Activated naive CD8-positive, alpha-beta T cell treated with anti-CD3 and anti-CD28 coated beads, Interleukin-2, amount 50 U/mL, for 24 hours (primary cell): ENCODE data around the gene NKX2-8.

ENCODE experiments used
- ATAC-seq: fragments of 150-1000 bp; cut with Tn5 transposase; one replicate; pipeline ENCODE4 v1.10.0; 2021
- DNase-seq: peaks from one replicate; pipeline ENCODE4 v3.0.0; 2021
- H3K27ac Mint-ChIP-seq: one replicate; pipeline ENCODE4 v1.8.0; 2021; ENCODE audit warnings: mild to moderate bottlenecking, mixed read lengths
- H3K27me3 Mint-ChIP-seq: one replicate; pipeline ENCODE4 v1.8.0; 2021; ENCODE audit warnings: mixed read lengths
- H3K36me3 Mint-ChIP-seq: one replicate; pipeline ENCODE4 v1.8.0; 2021; ENCODE audit warnings: low read depth, mixed read lengths
- H3K4me1 Mint-ChIP-seq: one replicate; pipeline ENCODE4 v1.8.0; 2021; ENCODE audit warnings: mixed read lengths
- H3K4me3 Mint-ChIP-seq: one replicate; pipeline ENCODE4 v1.8.0; 2021; ENCODE audit warnings: mild to moderate bottlenecking, moderate library complexity, mixed read lengths
- H3K9me3 Mint-ChIP-seq: one replicate; pipeline ENCODE4 v1.8.0; 2021; ENCODE audit warnings: mixed read lengths

NKX2-8 gene

DNA sequence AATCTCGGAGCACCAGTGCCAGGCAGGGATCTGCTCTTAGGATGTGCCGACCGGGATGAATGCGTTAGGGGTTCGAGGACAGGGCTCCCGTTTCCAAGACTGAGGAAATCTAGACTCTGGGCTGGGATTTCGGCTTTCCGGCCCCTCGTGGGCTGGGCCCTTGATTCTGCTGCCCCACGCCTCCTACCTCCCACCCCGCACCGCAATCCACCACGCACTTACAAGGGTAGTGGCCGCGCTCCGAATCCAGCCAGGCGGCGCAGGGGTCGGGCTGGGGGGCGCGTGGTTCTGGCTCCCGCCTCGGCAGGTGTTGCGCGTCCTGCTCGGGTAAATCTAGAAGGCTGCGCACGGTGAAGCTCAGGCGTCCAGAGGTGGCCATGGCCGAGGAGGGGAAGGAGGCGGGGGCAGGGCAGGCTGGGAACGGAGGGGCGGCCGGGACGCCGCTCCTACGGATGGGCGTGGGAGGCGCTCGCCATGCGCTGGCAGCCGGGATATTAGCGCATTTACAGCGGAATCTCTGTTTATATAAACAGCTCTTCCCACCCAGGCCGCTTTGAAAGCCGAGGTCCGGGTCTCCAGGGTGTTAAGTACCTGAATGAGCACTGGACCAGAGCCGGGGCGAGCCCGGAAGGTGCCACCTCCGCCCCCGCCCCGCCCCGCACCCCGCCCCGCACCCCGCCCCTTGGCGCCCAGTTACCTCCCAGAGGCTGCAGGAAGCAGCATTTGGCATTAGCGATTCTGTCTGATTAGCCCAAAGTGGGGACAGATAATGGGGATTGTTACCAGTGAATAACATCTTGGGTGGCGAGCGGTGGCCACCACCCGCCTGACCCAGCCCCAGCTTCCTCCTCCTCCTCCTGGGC lies at the start of gene NKX2-8:
NKX2-8 (minus strand) TSS at position 604 of the 863 bp plus-strand sequence; CDS start at position 379, 225 bp downstream.
- no peak for ATAC-seq
- DNase-seq: no peak
- H3K27ac Mint-ChIP-seq: no peak within 1 kb of the TSS
- H3K4me1 Mint-ChIP-seq: no peaks in the 10 kb centered on the region
- H3K36me3 Mint-ChIP-seq: no peaks in the 10 kb centered on the region
- H3K27me3 Mint-ChIP-seq: peaks cover 78% of the 10 kb centered on the region
- H3K9me3 Mint-ChIP-seq: no peaks in the 10 kb centered on the region
- no peak within 1 kb of the TSS for H3K4me3 Mint-ChIP-seq

DNA sequence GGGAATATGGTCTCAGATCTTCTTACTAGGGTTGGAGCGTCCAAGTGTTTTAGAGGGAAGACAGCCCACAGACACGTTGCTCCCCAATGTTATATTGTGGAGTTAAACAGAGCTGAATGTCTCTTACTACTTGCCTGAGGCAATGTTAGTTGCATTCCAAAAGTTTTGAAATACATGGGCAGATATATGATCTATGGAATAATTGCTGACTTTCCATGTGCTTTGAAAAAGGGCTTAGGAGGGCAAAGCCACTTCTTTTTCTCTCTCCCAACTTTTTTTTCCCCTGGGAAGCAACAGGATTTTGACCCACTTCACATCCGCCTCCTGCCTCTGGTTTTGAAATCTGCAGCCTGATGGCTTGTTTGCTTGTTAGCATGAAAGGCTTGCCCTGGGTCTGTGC lies 45.6 kb upstream of the NKX2-8 start:
- H3K36me3 Mint-ChIP-seq: no peaks in the 10 kb centered on the region
- peaks cover 7% of the 10 kb centered on the region for H3K27me3 Mint-ChIP-seq
- ATAC-seq (no peak), DNase-seq (no peak)
- H3K9me3 Mint-ChIP-seq: no peaks in the 10 kb centered on the region
- no peak overlapping the region for H3K4me3 Mint-ChIP-seq
- H3K27ac Mint-ChIP-seq: no peak overlapping the region
- H3K4me1 Mint-ChIP-seq: no peaks in the 10 kb centered on the region

DNA sequence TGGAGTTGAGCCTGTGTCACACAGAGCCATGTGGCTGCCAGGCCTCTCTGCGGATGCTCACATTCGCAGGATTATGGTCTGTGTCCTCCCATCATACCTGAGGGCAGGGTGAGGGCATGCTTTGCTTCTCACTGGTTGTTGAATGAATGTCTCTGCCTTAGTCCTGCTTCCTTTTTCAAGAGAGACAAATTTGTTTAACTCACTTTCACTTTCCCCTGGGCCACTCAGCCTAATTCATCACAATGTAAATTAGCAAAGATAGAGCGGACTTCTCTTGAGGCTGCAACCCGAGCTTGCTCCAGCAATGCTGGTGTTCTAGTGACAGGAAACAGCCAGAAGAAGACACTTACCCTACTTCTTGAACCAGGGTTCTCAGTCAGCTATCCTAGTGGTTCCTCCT lies 43.7 kb upstream of the NKX2-8 start:
- no peak overlapping the region for H3K4me3 Mint-ChIP-seq
- H3K4me1 Mint-ChIP-seq: no peaks in the 10 kb centered on the region
- H3K9me3 Mint-ChIP-seq: no peaks in the 10 kb centered on the region
- no peak overlapping the region for H3K27ac Mint-ChIP-seq
- peaks cover 7% of the 10 kb centered on the region for H3K27me3 Mint-ChIP-seq
- no peaks in the 10 kb centered on the region for H3K36me3 Mint-ChIP-seq
- no peak for ATAC-seq
- DNase-seq: no peak

DNA sequence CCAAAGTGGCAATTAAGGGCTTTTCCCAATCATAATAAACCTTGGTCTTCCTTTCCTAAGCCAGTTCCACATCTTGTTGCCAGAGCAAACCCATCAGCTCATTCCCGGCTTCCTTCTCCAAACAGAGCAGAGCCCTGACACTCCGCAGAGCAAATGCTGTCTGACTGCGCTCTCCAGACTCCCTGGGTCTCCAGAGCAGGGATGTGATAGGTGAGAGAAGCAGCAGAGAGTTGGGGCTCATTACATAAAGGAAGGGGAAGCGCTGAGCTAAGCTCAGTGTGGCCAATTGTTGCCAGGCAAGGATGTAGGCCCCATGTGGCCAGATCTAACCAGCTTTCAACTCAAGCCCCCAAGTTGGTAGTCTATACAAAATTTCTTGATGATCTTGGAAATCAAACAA lies 43.0 kb upstream of the NKX2-8 start:
- H3K9me3 Mint-ChIP-seq: peaks cover 5% of the 10 kb centered on the region
- ATAC-seq: no peak
- DNase-seq: no peak
- no peak overlapping the region for H3K27ac Mint-ChIP-seq
- H3K27me3 Mint-ChIP-seq: peaks cover 7% of the 10 kb centered on the region
- H3K4me1 Mint-ChIP-seq: no peaks in the 10 kb centered on the region
- no peaks in the 10 kb centered on the region for H3K36me3 Mint-ChIP-seq
- no peak overlapping the region for H3K4me3 Mint-ChIP-seq

DNA sequence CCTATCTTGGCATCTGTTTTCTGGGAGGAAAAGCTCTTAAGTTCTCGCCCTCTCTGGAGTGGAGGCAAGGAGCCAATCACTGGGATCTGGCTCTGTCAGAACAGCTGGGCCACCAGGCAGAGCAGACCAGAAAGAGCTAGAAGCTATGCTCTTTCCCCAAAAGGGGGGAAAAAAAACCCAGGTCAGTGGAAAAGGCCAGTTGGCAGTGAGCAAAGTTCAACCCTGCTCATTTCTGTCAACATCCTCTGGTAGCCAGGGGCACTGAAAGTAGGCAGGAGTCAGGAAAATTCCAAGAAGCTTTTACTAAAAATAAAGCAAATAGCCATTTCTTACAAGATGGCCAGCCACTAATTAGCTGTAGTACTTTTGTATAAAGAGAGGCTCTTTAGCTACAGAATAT lies 42.6 kb upstream of the NKX2-8 start:
- Mint-ChIP-seq H3K36me3 (no peaks in the 10 kb centered on the region), H3K27me3 (peaks cover 7% of the 10 kb centered on the region), H3K27ac (no peak overlapping the region), H3K4me3 (no peak overlapping the region), H3K9me3 (peaks cover 5% of the 10 kb centered on the region), H3K4me1 (no peaks in the 10 kb centered on the region)
- no peak for ATAC-seq
- no peak for DNase-seq

DNA sequence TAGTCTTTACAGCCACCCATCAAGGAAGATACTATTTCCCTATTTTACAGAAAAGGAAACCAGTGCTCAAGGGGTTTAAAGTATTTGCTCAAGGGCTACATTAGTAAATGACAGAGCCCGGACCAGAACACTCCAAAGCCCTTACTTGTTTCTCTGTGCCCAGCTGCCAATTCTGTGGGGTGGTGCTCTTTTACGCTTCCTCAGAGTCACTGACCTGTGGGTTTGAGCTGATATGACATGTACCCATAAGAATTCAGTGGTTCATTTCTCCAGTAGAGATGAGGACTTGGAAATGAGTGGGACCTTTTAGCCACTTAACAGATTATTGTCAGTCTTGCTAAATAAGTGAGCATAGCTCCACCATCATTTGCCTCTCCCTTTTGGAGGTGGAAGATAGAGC lies 37.4 kb upstream of the NKX2-8 start:
- ATAC-seq (no peak), DNase-seq (no peak)
- no peaks in the 10 kb centered on the region for H3K4me1 Mint-ChIP-seq
- no peaks in the 10 kb centered on the region for H3K36me3 Mint-ChIP-seq
- no peak overlapping the region for H3K4me3 Mint-ChIP-seq
- H3K27me3 Mint-ChIP-seq: no peaks in the 10 kb centered on the region
- H3K9me3 Mint-ChIP-seq: peaks cover 5% of the 10 kb centered on the region
- H3K27ac Mint-ChIP-seq: no peak overlapping the region

DNA sequence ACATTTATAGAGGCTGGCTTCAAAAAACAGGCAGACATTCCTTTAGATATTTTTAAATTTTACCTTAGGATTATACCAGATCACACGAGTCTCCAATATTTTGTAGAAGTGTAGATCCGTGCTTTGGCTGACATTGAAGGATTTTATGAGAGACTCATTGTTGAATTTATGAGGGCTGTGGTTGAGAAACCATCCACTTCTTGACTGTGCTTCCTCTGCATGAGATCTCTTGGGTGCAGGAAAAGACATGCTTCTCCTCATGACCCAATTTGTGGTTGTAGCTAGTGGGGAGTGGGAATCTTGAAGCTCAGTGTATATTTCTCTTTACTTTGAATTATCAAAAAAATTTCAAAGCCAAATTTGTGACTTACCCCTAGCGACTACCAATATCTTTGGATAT lies 36.7 kb upstream of the NKX2-8 start:
- ATAC-seq: no peak
- no peaks in the 10 kb centered on the region for H3K4me1 Mint-ChIP-seq
- H3K36me3 Mint-ChIP-seq: no peaks in the 10 kb centered on the region
- DNase-seq: no peak
- H3K27me3 Mint-ChIP-seq: no peaks in the 10 kb centered on the region
- H3K4me3 Mint-ChIP-seq: no peak overlapping the region
- H3K9me3 Mint-ChIP-seq: peaks cover 5% of the 10 kb centered on the region
- no peak overlapping the region for H3K27ac Mint-ChIP-seq

DNA sequence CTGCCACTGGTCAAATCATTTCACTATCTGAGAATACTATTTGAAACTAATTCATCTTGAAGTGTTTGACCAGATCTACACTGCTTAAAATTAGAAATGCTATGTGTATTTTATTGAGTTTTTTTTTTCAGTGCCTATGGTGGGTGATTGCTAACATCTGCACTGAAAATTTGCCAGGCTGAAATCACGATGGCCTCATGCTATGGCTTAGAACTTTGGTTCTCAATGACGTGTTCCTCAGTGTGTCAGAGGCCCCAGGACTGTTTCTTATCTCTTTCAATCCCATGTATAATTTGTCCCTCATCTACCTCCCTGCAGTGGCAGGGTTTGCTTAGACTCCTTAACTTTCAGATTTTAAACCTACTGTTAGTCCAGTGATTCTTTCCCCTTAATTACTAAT lies 36.2 kb upstream of the NKX2-8 start:
- H3K36me3 Mint-ChIP-seq: no peaks in the 10 kb centered on the region
- no peak overlapping the region for H3K27ac Mint-ChIP-seq
- ATAC-seq (no peak), DNase-seq (no peak)
- H3K9me3 Mint-ChIP-seq: peaks cover 5% of the 10 kb centered on the region
- no peak overlapping the region for H3K4me3 Mint-ChIP-seq
- no peaks in the 10 kb centered on the region for H3K27me3 Mint-ChIP-seq
- H3K4me1 Mint-ChIP-seq: no peaks in the 10 kb centered on the region

DNA sequence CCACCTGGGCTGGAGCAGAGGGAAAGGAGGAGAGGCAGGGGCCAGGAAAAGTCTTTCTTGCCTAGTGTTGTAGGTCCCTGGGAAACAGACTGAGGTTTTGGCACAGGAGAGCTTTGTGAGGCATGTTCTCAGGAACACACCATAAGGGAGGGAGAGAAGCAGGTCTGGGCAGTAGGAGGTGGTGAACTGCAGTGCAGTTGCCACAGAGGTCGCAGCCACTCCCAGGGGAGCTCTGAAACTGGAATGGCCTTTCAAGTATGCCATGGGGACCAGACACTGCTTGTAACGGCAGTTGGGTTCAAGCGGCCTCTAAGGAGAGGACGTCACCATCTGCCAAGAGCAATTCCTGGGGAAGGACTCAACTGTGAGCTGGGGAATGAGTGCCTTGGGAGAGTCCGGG lies 35.4 kb upstream of the NKX2-8 start:
- H3K4me3 Mint-ChIP-seq: no peak overlapping the region
- DNase-seq (no peak), ATAC-seq (no peak)
- no peaks in the 10 kb centered on the region for H3K4me1 Mint-ChIP-seq
- no peaks in the 10 kb centered on the region for H3K27me3 Mint-ChIP-seq
- H3K27ac Mint-ChIP-seq: no peak overlapping the region
- no peaks in the 10 kb centered on the region for H3K36me3 Mint-ChIP-seq
- H3K9me3 Mint-ChIP-seq: peaks cover 5% of the 10 kb centered on the region

DNA sequence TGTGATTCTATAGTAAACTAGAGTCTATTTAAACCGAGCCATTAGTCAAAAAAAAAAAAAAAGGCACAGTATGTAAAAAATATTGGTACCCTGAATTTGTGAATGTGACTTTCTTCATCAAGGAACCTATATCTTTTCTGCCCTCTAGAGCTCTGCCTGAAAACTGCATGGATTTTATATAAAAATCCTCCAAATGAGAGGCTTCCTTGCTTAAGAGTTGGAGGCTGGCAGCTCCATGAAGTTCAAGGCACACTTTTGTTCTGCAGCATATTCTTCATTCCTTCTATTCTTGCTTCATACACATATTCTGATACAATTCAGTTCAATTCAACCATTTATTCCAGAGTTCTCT lies 23.1 kb upstream of the NKX2-8 start:
- Mint-ChIP-seq H3K27me3 (peaks cover 6% of the 10 kb centered on the region), H3K36me3 (no peaks in the 10 kb centered on the region), H3K27ac (no peak overlapping the region), H3K4me3 (no peak overlapping the region), H3K9me3 (no peaks in the 10 kb centered on the region), H3K4me1 (no peaks in the 10 kb centered on the region)
- ATAC-seq (no peak), DNase-seq (no peak)

DNA sequence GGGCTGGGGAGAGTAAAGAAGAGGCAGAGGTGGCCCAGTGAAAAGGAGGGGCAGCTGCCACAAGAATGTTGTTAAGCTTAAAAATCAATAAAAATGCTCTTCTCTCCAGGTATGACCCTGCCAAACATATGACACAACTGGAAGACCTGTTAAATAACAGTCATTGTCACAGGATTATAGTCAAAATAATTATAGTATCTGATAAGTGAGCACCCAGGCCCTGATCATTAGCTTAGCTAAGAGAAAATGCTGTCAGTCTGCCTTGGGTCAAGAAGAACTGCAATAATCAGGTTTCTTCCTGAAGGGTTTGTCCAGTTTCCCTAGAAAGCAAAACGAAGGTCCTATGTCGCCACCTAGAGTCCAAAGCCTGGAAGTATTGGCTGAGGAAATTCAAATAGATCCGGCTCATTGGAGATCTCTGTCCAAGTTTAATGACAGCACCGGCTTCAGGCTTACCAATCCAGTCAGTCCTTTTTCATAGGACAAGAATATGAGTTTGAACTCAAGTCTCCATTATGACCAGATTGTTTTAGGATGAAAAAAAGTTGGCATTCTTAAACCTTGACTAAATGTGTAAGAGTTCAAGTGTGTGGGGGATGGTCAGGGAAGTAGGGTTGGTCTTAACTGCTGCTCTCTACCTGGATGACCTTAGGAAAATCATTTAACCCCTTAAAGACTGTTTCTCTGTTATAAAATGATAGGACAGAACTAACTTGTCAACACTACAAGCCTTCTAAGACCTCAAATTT lies 22.5 kb upstream of the NKX2-8 start:
- Mint-ChIP-seq H3K27me3 (peaks cover 4% of the 10 kb centered on the region), H3K36me3 (no peaks in the 10 kb centered on the region), H3K27ac (no peak overlapping the region), H3K9me3 (no peaks in the 10 kb centered on the region), H3K4me3 (no peak overlapping the region), H3K4me1 (no peaks in the 10 kb centered on the region)
- ATAC-seq (no peak), DNase-seq (no peak)

DNA sequence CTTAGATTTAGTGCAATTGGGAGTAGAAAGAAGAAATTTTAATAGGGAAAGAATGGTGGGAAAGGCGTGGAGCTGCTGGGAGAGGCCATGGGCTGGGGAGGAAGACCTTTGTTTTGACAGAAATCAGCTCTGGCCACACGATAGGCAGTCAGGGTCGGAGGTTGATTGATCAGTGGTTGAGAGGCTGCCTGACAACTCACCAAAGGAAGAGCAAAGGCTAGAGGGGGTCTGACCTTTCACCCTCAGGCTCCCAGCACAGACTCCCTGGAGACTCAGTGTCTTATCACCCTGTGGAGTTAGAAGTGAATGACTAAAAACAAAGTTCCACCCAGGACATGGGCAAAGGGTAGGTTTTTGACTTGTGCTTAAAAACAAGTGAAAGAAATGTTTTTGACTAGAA lies 18.0 kb upstream of the NKX2-8 start:
- no peaks in the 10 kb centered on the region for H3K9me3 Mint-ChIP-seq
- H3K4me1 Mint-ChIP-seq: no peaks in the 10 kb centered on the region
- H3K27ac Mint-ChIP-seq: no peak overlapping the region
- H3K36me3 Mint-ChIP-seq: no peaks in the 10 kb centered on the region
- no peak for ATAC-seq
- H3K4me3 Mint-ChIP-seq: no peak overlapping the region
- no peak for DNase-seq
- peaks cover 17% of the 10 kb centered on the region for H3K27me3 Mint-ChIP-seq

DNA sequence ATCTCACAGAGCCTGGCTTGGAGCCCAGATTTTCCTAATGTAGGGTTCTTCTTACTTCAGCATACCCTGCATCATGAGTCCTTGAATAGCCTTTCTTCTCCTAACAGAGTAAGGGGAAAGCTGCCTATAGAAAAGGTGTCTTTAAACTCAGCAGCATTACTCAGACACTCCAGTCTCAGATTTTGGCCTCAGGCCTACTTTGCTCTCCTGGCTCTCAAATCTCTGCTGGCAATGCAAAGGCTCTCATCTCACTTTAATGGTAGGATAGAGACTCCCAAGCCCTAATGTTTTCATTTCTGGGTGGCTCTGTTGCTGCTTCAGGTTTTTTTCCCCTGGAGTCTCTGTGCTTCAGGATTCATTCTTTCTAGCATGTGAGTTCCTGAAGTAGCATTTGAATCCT lies 9.1 kb upstream of the NKX2-8 start:
- ATAC-seq (no peak), DNase-seq (no peak)
- H3K36me3 Mint-ChIP-seq: no peaks in the 10 kb centered on the region
- no peaks in the 10 kb centered on the region for H3K4me1 Mint-ChIP-seq
- H3K27me3 Mint-ChIP-seq: peaks cover 53% of the 10 kb centered on the region
- no peak overlapping the region for H3K27ac Mint-ChIP-seq
- H3K4me3 Mint-ChIP-seq: no peak overlapping the region
- no peaks in the 10 kb centered on the region for H3K9me3 Mint-ChIP-seq

DNA sequence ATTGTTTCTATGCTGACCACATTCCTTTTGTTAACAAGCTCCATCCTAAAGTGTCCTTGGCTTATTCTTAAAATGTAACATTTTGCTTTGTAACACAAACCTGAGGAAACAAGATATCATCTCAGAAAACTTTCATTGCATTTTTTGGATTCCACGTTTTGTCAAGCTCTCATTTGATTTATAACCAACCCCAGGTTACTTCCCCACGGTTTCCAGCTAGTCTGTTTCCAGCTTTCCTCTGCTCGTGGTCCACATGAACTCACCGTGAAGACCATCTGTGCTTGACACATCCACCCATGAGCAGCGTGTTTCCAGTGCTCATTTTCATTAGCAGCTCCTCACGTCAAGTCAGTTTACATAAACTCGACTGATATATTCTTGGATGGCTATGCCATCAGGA lies 6.4 kb upstream of the NKX2-8 start:
- Mint-ChIP-seq H3K36me3 (no peaks in the 10 kb centered on the region), H3K4me3 (no peak overlapping the region), H3K27me3 (peaks cover 69% of the 10 kb centered on the region), H3K27ac (no peak overlapping the region), H3K9me3 (no peaks in the 10 kb centered on the region), H3K4me1 (no peaks in the 10 kb centered on the region)
- DNase-seq: no peak
- ATAC-seq: no peak

DNA sequence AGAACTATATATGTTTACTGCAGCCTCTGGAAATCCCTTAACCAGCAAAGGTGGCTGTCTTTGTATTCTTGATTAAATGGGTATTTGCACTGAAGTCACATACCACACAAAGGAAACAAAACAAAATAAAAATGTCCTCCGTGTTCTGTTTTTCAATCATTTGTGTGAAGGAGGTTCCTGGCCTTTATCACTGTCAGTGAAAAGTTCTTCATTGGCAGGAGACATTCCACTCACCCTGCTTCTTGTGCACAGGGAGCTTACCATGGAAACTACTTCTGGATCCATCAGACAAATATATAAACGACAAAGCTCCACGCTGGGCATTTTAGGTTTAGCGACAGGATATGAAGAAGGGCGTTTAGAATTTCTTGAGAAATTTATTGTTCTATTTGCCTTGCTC lies 5.7 kb upstream of the NKX2-8 start:
- H3K27ac Mint-ChIP-seq: no peak overlapping the region
- no peak for ATAC-seq
- H3K4me3 Mint-ChIP-seq: no peak overlapping the region
- no peaks in the 10 kb centered on the region for H3K9me3 Mint-ChIP-seq
- H3K27me3 Mint-ChIP-seq: peaks cover 71% of the 10 kb centered on the region
- no peaks in the 10 kb centered on the region for H3K36me3 Mint-ChIP-seq
- H3K4me1 Mint-ChIP-seq: no peaks in the 10 kb centered on the region
- no peak for DNase-seq
